Retinal pigment epithelial cell (primary cell): ENCODE measurements around the gene SSTR1.

ENCODE experiments used
- DNase-seq: peaks from one replicate; pipeline ENCODE4 v3.0.0-alpha.2; 2010; ENCODE audit warnings: low read depth
- H3K4me3 ChIP-seq: 2 replicates; pipeline ENCODE4 v1.5.1; 2011; ENCODE audit warnings: mild to moderate bottlenecking, low read length, control low read depth, moderate library complexity
- CTCF ChIP-seq: conservative IDR thresholded peaks from 2 replicates; pipeline ENCODE4 v1.5.1; 2011; ENCODE audit warnings: low read depth, low read length, control low read depth, inconsistent platforms

The SSTR1 gene

GRCh38 chr14:38208618-38209562 is 1.2 kb downstream of the SSTR1 start:
- DNase-seq, result no peak
- peak overlapping the region; percentile 44 for H3K4me3 ChIP-seq
- peak; percentile 37 for TF ChIP-seq CTCF

- H3K4me3 ChIP-seq, result peak overlapping the region; percentile 34
- TF ChIP-seq CTCF, result no peak
- DNase-seq, result no peak
Observed at GRCh38 chr14:38209572-38210557, 2.2 kb downstream of the SSTR1 start.

GRCh38 chr14:38210587-38211216 is 3.0 kb downstream of the SSTR1 start:
- DNase-seq, result no peak
- peak overlapping the region; percentile 27 for H3K4me3 ChIP-seq
- TF ChIP-seq CTCF, result peak; percentile 54

GRCh38 chr14:38211255-38211735 is 3.6 kb downstream of the SSTR1 start:
- peak overlapping the region; percentile 27 for H3K4me3 ChIP-seq
- DNase-seq, result no peak
- TF ChIP-seq CTCF, result no peak

GRCh38 chr14:38212111-38212510 is 4.4 kb downstream of the SSTR1 start:
- TF ChIP-seq CTCF, result no peak
- DNase-seq, result no peak
- no peak overlapping the region for H3K4me3 ChIP-seq

GRCh38 chr14:38213001-38213400 is 5.3 kb downstream of the SSTR1 start:
- no peak for DNase-seq
- H3K4me3 ChIP-seq, result no peak overlapping the region
- TF ChIP-seq CTCF, result no peak
